ENCODE measurements around the gene NFIC.
"Not testable (repeated sequence)": the region's sequence is repeated elsewhere in the genome, so short reads cannot be mapped to it uniquely, and the experiment has no call there.

The NFIC gene

GRCh38 chr19:3431760-3432397 lies 65.5 kb downstream of the NFIC start:
- no peak for DNase-seq

- no peak for DNase-seq
These were observed 66.9 kb downstream of the NFIC start for GRCh38 chr19:3433313-3433712.

- DNase-seq = no peak
These were observed 67.6 kb downstream of the NFIC start for GRCh38 chr19:3433805-3434540.

- peak; percentile 76 to 94 for DNase-seq
These were observed 68.5 kb downstream of the NFIC start for GRCh38 chr19:3434630-3435553.

GRCh38 chr19:3440082-3440481 lies 73.7 kb downstream of the NFIC start:
- peak in 1 of 2 experiments; percentile 5 for DNase-seq

GRCh38 chr19:3441089-3441985 lies 75.0 kb downstream of the NFIC start:
- DNase-seq = no peak

- DNase-seq = no peak
These were observed 75.6 kb downstream of the NFIC start for GRCh38 chr19:3441986-3442329.

GRCh38 chr19:3442487-3443071 lies 76.2 kb downstream of the NFIC start:
- DNase-seq = no peak

- DNase-seq = no peak
These were observed 77.7 kb downstream of the NFIC start for GRCh38 chr19:3443840-3444694.

GRCh38 chr19:3444695-3445234 lies 78.4 kb downstream of the NFIC start:
- no peak for DNase-seq

- not testable (repeated sequence) for DNase-seq
These were observed 80.3 kb downstream of the NFIC start for GRCh38 chr19:3446657-3447056.

- no peak for DNase-seq
These were observed 82.4 kb downstream of the NFIC start for GRCh38 chr19:3448616-3449334.

GRCh38 chr19:3450796-3451411 lies 84.5 kb downstream of the NFIC start:
- no peak for DNase-seq

GRCh38 chr19:3451451-3451866 lies 85.1 kb downstream of the NFIC start:
- DNase-seq = no peak

- no peak for DNase-seq
These were observed 86.0 kb downstream of the NFIC start for GRCh38 chr19:3452171-3452941.

GRCh38 chr19:3452942-3453214 lies 86.5 kb downstream of the NFIC start:
- DNase-seq = not testable (repeated sequence)

- DNase-seq = no peak
These were observed 87.5 kb downstream of the NFIC start for GRCh38 chr19:3453840-3454239.

- no peak for DNase-seq
These were observed 88.4 kb downstream of the NFIC start for GRCh38 chr19:3454656-3455392.
